Neutrophil (primary cell): ENCODE results near the gene PRR33.

Experiments
- H3K27ac ChIP-seq: fragments of 200-600 bp; sonication (generic); 2 replicates; pipeline ENCODE4 v1.5.1; 2016; ENCODE audit warnings: mild to moderate bottlenecking, moderate library complexity
- H3K27me3 ChIP-seq: fragments of 200-600 bp; sonication (generic); 2 replicates; pipeline ENCODE4 v1.6.0; 2016; ENCODE audit warnings: mild to moderate bottlenecking
- H3K36me3 ChIP-seq: fragments of 200-600 bp; sonication (generic); 2 replicates; pipeline ENCODE4 v1.5.1; 2017
- H3K4me1 ChIP-seq, 2 experiments: fragments of 200-600 bp in 1 of 2; sonication (generic) in 1 of 2; 1 replicate in 1 of 2; 2 replicates in 1 of 2; pipeline versions ENCODE4 v1.5.1 to v1.6.1; 2013 to 2016; ENCODE audit warnings: low read depth in 1 of 2, low read length in 1 of 2, mild to moderate bottlenecking in 1 of 2, moderate library complexity in 1 of 2; ENCODE audit not compliant: control insufficient read depth in 1 of 2, insufficient read depth in 1 of 2
- H3K4me3 ChIP-seq, 2 experiments: fragments of 200-600 bp in 1 of 2; sonication (generic) in 1 of 2; 1 replicate in 1 of 2; 2 replicates in 1 of 2; pipeline ENCODE4 v1.5.1; 2013 to 2016; ENCODE audit warnings: low read depth in 1 of 2, low read length in 1 of 2, mild to moderate bottlenecking in 1 of 2, moderate library complexity in 1 of 2
- H3K9me3 ChIP-seq: fragments of 200-600 bp; sonication (generic); 2 replicates; pipeline ENCODE4 v1.5.1; 2016
- CTCF ChIP-seq: fragments of 200-600 bp; sonication (generic); IDR thresholded peaks from 2 replicates; pipeline ENCODE4 v1.5.1; 2016; ENCODE audit warnings: antibody characterized with exemption

Gene PRR33

DNA sequence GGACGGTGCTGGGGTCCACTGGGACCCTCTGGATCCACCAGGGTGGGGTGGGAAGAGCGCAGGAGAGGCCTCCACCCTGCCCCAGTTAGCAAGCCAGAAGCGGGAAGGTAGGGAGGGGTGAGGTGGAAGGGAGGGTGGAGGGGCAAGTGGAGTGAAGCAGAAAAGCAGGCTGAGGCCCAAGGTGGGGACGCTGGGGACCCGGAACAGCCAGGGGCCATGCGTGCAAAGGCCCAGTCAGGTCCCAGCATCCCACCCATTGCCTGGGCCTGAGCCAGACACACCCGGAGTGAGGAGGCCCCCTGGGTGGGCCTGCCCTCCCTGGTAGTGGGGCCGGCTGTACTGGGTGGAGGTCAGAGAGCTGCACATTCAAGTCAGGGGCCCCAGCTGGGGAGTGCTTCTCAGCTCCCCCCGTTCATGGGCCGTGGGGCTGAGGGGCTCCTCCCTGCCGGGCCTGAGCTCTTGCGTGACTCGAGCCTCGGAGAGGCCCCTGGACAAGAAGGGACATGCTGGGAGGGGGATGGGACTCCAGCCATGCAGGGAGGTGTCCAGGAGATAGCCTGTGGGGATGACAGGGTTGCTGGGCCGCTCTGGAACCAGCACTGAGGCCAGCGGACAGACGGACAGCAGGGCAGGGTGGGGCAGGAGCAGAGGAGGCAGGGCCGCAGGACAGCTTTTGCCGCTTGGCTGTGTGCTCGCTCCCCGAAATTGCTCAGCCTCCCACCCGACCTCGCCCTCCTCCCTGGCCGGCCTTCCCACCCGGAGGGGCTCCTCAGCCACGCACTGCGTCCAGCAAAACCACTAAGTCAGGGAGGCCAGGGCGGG is 35.5 kb upstream of the PRR33 start:
- no peaks in the 10 kb centered on the region for H3K9me3 ChIP-seq
- H3K27me3 ChIP-seq: peaks cover 46% of the 10 kb centered on the region
- H3K4me3 ChIP-seq: no peak overlapping the region
- H3K27ac ChIP-seq: no peak overlapping the region
- no peak for TF ChIP-seq CTCF
- H3K4me1 ChIP-seq: no peaks in the 10 kb centered on the region
- no peaks in the 10 kb centered on the region for H3K36me3 ChIP-seq

DNA sequence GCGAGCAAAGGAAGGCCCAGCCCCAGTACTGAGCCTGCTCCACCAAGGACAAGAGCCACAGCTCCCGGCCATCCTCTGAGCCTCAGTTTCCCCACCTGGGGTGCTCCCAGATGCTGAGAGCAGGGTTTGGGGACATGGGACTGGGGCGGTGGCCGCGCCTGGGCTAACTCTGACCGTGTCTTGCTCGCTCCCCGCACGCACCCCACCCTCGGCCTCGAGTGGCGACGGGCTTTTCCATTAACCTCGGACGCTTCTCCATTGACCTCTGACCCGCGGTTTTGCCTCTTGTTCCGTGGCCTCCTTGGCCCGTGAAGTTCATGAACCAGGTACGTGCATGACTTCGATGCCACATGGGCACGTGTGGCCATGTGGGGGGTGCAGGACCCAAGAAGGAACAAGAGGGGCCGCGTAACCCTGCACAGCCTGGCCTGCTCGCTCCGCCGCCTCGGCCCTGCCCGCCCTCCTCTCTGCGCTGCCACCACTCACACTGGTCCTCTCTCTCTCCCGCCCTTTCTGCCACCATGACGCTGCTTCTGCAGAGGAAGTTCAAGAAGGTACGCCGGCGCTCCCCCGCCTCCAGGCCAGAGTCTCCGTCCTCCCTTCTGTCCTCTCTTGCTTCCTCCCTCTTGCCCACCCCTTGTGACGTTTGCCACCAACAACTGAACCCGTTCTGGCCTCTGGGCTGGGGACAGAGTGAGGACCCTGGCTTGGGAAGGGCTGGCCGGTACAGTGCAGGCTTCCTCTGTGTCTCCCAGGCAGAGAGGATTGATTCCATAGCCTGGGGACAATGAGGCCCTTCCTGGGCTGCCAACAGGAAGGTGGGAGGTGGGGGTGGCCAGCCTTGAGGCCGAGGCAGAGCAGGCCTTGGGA is 34.7 kb upstream of the PRR33 start:
- H3K36me3 ChIP-seq: no peaks in the 10 kb centered on the region
- H3K9me3 ChIP-seq: no peaks in the 10 kb centered on the region
- no peak overlapping the region for H3K4me3 ChIP-seq
- peaks cover 38% of the 10 kb centered on the region for H3K27me3 ChIP-seq
- no peak overlapping the region for H3K27ac ChIP-seq
- H3K4me1 ChIP-seq: no peaks in the 10 kb centered on the region
- no peak for TF ChIP-seq CTCF

DNA sequence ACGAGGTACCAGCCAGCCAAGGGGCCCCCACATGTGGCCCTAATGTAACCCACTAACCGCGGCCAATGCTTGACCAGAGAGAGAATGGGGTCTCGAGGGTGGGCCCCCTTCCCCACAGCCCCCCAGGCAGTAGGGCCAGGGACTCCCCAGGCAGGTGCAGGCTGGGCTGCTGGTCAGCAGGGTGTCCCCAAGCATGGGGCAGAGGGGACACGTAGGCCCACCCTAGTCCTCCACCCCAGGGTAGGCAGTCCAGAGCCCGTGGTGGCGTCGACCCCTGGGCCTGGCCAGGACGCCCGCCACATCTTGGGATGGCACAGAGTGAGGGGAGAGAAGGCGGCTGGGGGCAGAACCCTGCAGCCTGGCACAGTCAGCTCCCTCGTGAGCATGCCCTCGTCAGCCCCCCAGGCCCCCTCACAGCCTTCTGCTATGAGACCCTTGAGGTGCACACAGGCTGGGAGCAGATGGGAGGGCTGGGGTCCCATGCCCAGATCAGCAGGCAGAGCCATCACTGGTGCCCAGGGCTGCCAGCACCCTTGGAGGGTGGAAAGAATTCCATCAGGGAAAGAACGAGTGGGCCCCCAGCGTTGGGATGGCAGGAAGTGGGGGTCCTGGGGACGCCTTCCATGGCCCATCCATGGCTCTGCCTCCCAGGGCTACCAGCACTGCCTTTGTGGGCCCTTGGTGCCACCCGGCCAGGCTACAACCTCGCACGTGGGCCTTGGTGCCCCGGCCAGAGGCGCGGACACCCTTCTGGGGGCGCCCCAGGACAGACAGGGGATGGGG is 33.9 kb upstream of the PRR33 start:
- no peak for TF ChIP-seq CTCF
- Histone ChIP-seq H3K36me3 (no peaks in the 10 kb centered on the region), H3K9me3 (no peaks in the 10 kb centered on the region), H3K4me3 (no peak overlapping the region), H3K4me1 (no peaks in the 10 kb centered on the region), H3K27ac (no peak overlapping the region), H3K27me3 (peaks cover 31% of the 10 kb centered on the region)

DNA sequence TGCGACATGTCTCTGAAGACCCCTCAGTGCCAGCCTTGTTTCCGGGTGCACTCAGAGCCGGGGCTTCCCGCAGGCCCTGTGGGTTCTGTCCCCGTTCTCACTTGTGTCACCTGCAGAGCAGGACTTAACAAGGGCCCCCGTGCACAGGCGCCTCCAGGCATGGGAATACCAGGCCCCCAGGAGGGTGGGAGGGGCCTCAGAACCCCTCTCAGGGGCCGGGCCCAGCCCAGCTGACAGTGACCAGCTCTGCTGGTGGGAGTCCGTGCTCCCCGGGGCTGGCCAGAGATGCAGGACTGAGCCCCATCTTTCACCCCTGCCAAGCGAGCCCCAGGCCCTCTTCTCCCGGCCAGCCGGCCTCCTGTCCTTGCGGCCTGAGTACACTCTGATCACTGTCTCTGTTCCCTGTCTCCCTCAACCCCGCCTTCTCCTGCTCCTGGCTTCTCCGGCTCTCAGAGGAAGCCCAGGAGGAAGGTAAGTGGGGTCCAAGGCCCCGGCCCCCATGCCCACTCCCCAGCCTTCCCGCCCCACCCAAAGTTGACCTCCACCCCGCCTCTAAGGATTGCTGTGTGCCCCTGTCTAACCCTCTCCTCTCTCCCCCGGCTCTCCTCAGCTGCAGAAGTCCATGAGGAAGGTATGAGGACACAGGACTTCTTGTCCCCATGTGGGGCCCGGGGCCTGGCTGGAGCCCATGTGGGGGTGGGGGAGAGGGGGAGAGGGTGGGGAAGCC is 33.1 kb upstream of the PRR33 start:
- no peaks in the 10 kb centered on the region for H3K4me1 ChIP-seq
- TF ChIP-seq CTCF: no peak
- peaks cover 27% of the 10 kb centered on the region for H3K27me3 ChIP-seq
- H3K36me3 ChIP-seq: no peaks in the 10 kb centered on the region
- H3K9me3 ChIP-seq: no peaks in the 10 kb centered on the region
- H3K27ac ChIP-seq: no peak overlapping the region
- H3K4me3 ChIP-seq: no peak overlapping the region

- H3K27ac ChIP-seq: no peak overlapping the region
- H3K9me3 ChIP-seq: no peaks in the 10 kb centered on the region
- peaks cover 27% of the 10 kb centered on the region for H3K27me3 ChIP-seq
- no peak overlapping the region for H3K4me3 ChIP-seq
- no peaks in the 10 kb centered on the region for H3K36me3 ChIP-seq
- H3K4me1 ChIP-seq: no peaks in the 10 kb centered on the region
- TF ChIP-seq CTCF: no peak
These were observed 32.5 kb upstream of the PRR33 start for GRCh38 chr11:1924181-1924580.
